Activated T-helper 9 cell treated with anti-CD3 and anti-CD28 coated beads, Interleukin-2, amount 50 U/mL, for 16 hours (primary cell): ENCODE results near the gene CCDC7.
"Not testable (repeated sequence)": the region's sequence is repeated elsewhere in the genome, so short reads cannot be mapped to it uniquely, and the experiment has no call there.

Source experiments
- DNase-seq: peaks from one replicate; pipeline ENCODE4 v3.0.0-alpha.2; 2020; ENCODE audit warnings: low read depth

CCDC7 gene

DNA sequence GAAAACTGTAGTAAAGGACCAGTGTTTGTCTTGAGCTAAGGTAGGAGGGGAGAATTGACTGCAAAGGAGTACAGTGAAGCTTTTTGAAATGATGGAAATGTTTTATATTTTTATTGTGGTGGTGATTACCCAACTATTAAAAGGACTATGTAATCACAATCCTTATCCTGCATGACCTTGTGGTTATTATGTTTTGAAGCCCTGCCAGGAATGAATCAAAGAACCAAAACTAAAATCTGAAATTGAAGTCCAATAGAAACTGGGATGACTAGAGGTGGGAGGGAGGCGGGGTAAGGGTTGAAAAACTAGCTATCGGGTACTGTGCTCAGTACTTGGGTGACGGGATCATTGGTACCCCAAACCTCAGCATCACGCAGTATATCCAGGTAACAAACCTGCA lies 8.2 kb downstream of the CCDC7 start:
- DNase-seq = no peak

DNA sequence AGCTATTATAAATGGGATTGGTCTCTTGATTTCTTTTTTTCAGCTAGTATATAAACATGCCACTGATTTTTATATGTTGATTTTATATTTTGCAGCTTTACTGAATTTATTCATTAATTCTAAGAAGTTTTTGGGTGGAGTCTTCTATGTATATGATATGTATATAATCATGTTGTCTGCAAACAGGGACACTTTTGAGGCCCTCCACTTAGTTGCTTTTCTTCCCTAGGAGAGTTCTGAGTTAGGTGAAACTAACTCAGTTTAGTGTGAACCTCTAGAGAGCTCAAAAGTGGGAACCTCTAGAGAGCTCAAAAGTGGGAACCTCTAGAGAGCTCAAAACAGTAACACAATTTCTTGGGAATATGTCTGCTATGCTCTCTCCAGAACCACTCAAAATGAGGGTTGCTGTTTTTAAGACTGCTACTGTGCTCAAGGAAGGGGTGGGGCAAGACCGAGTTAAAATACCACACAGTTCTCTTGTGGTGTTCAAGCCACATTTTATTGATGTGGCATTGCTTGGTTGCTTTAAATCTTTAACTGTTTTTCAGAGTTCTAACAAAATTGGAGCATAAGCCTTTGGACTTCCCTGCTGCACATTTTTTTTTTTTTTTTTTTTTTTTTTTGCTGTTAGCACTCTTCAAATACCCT lies 13.2 kb downstream of the CCDC7 start:
- DNase-seq = no peak

DNA sequence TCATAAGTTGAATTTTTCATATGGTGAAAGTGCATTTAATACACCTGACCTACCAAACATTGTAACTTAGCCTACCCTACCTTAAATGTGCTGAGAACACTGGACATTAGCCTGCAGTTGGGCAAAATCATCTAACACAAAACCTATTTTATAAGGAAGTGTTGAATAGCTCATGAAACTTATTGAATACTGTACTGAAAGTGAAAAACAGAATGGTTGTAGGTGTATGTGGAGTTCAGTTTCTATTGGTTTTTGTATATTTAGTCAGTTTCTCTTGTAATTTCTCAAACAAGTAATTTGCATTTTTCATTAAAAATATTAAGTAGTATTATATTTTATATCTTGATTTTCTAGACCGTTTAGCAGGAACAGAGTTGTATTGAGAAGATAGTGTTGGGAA lies 15.3 kb downstream of the CCDC7 start:
- DNase-seq = no peak

DNA sequence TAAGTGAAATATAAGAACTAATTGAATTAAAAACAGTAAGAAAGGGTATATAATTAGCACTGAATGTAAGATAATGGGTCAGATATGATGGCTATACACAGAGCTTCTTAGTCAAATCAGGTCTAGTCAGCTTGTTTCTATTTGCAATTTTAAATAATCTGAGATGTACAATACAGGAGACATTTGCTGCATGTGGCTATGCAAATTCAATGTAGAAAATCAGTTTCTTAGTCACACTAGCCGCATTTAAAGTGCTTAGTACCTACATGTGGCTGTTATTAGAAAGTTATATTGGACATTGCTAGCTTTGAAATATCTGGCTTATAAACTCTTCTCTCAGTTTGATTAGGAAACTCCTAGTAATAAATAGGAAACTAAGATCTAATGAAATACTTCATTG lies 25.3 kb downstream of the CCDC7 start:
- DNase-seq = no peak

DNA sequence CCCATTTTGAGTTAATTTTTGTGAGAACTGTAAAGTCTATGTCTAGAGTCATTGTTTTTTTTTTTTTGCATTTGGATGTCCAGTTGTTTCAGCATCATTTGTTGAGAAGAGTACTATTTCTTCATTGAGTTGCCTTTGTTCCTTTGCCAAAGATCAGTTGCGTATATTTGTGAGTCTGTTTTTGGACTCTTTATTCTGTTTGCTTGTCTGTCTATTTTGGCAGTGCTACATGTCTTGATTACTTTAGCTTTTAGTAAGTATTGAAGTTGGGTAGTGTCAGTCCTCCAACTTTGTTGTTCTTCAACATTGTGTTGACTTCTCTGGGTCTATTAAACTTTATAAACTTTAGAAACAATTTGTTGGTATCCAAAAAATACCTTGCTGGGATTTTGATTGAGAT lies 31.6 kb downstream of the CCDC7 start:
- no peak for DNase-seq

DNA sequence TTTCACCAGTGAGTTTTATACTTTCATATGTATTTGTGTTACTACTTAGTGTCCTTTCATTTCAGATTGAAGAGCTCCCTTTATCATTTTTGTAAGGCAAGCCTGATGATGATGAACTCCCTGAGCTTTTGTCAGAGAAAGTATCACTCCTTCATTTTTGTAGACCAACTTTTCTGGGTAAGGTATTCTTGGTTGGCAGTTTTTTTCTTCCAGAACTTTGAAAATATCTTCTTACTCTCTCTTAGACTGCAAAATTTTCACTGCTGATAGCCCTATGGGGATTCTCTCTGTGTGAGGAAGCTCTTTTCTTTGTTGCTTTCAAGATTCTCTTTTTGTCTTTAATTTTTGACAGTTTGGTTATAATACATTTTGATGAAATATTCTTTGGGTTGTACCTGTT lies 35.7 kb downstream of the CCDC7 start:
- DNase-seq = no peak

DNA sequence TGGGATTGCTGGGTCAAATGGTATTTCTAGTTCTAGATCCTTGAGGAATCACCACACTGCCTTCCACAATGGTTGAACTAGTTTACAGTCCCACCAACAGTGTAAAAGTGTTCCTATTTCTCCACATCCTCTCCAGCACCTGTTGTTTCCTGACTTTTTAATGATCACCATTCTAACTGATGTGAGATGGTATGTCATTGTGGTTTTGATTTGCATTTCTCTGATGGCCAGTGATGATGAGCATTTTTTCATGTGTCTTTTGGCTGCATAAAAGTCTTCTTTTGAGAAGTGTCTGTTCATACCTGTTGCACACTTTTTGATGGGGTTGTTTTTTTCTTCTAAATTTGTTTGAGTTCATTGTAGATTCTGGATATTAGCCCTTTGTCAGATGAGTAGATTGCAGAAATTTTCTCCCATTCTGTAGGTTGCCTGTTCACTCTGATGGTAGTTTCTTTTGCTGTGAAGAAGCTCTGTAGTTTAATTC lies 37.1 kb downstream of the CCDC7 start:
- not testable (repeated sequence) for DNase-seq

DNA sequence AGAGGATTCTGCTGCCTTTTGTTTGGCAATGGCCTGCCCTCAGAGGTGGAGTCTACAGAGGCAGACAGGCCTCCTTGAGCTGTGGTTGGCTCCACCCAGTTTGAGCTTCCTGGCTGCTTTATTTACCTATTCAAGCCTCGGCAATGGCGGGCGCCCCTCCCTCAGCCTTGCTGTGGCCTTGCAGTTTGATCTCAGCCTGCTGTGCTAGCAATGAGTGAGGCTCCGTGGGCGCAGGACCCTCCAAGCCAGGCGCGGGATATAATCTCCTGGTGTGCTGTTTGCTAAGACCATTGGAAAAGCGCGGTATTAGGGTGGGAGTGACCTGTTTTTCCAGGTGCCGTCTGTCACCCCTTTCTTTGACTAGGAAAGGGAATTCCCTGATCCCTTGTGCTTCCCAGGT lies 42.1 kb downstream of the CCDC7 start:
- not testable (repeated sequence) for DNase-seq

GRCh38 chr10:32489158-32489557 lies 43.2 kb downstream of the CCDC7 start:
- DNase-seq = no peak

DNA sequence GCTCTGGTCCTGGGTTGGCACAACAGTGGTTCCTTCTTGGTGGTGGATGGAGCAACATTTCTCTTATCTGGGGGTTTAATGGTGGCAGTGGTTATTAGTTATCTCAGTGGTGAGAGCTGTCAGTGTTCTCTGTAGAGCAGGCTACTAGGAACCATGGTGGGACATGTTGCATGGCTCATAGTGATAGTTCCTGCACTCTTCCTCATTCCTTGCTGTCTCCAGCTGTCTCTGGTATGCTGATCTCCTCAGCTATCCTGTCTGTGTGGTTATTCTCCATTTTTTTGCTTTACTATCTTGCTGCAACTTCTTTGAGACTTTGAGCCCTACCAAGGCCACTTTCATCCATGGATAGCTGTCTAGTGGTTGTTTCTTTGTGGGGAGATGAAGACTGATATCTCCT lies 44.0 kb downstream of the CCDC7 start:
- DNase-seq = no peak

- DNase-seq = not testable (repeated sequence)
These were observed 48.6 kb downstream of the CCDC7 start for GRCh38 chr10:32494562-32494961.

GRCh38 chr10:32500136-32500535 lies 54.2 kb downstream of the CCDC7 start:
- DNase-seq = not testable (repeated sequence)

GRCh38 chr10:32501906-32502305 lies 56.0 kb downstream of the CCDC7 start:
- DNase-seq = no peak

DNA sequence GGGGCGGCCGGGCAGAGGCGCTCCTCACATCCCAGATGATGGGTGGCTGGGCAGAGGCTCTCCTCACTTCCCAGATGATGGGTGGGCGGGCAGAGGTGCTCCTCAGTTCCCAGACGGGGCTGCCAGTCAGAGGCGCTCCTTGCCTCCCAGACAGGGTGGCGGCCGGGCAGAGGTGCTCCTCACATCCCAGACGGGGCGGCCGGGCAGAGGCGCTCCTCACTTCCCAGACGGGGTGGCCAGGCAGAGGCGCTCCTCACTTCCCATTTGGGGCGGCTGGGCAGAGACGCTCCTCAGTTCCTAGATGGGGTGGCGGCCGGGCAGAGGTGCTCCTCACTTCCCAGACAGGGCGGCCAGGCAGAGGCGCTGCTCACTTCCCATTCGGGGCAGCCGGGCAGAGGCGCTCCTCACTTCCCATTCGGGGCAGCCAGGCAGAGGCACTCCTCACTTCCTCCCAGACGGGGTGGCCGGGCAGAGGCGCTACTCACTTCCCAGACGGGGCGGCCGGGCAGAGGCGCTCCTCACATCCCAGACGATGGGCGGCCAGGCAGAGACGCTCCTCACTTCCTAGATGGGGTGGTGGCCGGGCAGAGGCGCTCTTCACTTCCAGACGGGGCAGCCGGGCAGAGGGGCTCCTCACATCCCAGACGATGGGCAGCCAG lies 60.0 kb downstream of the CCDC7 start:
- not testable (repeated sequence) for DNase-seq

DNA sequence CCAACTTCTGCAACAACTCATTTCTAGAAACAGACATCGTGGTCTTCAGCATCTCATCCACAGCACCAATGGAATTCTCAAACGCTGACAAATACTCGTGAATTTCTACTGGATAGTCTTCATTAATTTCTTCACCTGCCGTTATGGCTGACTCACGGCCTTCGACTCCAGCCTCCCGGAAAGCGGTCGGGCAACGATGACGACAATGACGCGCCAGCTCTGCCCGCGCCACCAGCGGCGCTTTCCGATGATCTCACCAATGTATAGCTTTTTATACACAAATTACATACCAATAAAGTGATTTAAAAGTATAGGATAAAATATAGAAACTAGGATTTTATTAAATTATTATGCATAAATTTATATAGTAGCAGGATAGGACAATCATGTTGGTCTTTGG lies 65.7 kb downstream of the CCDC7 start:
- no peak for DNase-seq

DNA sequence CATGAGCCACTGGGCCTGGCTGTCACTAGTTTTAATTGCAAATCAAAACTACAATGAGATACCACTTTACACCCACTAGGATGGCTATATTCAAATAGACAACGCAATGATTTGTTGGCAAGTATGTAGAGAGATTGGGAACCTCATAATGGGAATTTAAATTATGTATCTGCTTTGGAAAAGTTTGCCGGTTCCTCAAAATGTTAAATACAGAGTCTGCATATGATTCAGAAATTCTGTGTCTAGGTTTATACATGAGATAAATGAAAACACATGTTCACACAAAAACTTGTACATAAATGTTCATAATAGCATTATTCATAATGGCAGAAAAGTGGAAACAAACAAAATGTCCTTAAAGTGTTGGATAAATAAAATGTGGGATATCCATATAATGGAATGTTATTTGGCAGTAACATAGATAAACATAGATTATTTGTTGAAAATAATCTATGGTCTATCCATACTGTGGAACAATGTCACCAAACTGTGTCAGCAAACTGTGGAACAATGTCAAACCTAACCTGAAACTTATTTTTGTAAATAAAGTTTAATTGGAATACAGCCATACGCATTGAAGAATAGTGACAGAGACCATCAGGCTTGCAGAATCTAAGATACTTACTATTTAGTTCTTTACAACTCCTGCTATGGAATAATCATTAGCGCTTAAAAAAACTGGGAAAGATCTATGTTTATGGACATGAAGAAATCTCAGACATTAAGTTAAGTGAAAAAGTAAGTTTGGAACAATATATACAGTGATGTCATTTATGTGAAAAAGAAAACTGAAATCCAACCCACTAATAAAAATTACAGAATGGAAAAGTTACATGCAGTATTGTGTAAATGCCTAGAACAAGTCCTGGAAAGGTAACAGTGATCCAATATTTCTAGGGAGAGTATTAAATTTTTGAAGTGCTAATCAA lies 70.9 kb downstream of the CCDC7 start:
- DNase-seq = no peak

GRCh38 chr10:32530231-32530630 lies 84.3 kb downstream of the CCDC7 start:
- no peak for DNase-seq

GRCh38 chr10:32538256-32538655 lies 92.3 kb downstream of the CCDC7 start:
- no peak for DNase-seq

- DNase-seq = no peak
These were observed 94.9 kb downstream of the CCDC7 start for GRCh38 chr10:32540691-32541470.

- DNase-seq = no peak
These were observed 102.3 kb downstream of the CCDC7 start for GRCh38 chr10:32548208-32548607.

GRCh38 chr10:32556783-32557395 lies 110.9 kb downstream of the CCDC7 start:
- no peak for DNase-seq

GRCh38 chr10:32562695-32563094 lies 116.8 kb downstream of the CCDC7 start:
- DNase-seq = not testable (repeated sequence)
